Measurements from ENCODE around the gene F7.

Gene F7

DNA sequence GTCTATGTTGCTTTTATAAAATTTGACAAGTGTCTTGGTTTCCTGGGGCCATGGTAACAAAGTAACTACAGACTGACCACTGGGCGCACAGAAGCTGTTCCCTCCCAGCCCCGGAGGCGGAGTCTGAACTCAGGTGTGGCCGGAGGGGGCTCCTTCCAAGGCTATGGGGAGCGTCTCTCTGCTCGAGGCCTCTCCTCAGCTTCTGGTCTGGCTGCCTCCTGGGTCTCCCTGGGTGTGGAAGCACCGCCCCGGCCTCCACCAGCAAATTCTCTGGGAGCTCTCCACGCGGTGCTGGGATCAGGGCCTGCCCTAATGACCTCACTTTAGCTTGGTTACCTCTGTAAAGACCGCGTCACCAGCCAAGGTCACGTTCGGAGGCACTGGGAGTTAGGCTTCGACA, 45.7 kb upstream of the F7 start:
- Histone ChIP-seq H3K4me3 (ENCODE audit: low read depth, low read length) (no peak overlapping the region), H3K27me3 (replicated peaks) (no peaks in the 10 kb centered on the region), H3K36me3 (replicated peaks) (no peaks in the 10 kb centered on the region), H3K27ac (no peak overlapping the region)
- in situ Hi-C loops (cut with HindIII; ENCODE audit: low pct_ligation_motif_present, low sequenced_read_pairs) = no loop called here
- DNase-seq = no peak
- TF ChIP-seq CTCF (IDR thresholded peaks at IDR 0.05; ENCODE audit: low read depth, low read length, missing control alignments) = no peak

GRCh38 chr13:113060557-113061270, 44.9 kb upstream of the F7 start:
- DNase-seq = no peak
- Histone ChIP-seq H3K27me3 (replicated peaks) (peaks cover 3% of the 10 kb centered on the region), H3K27ac (no peak overlapping the region), H3K36me3 (replicated peaks) (no peaks in the 10 kb centered on the region), H3K4me3 (ENCODE audit: low read depth, low read length) (no peak overlapping the region)
- in situ Hi-C loops (cut with HindIII; ENCODE audit: low pct_ligation_motif_present, low sequenced_read_pairs) = no loop called here
- no peak for TF ChIP-seq CTCF (IDR thresholded peaks at IDR 0.05; ENCODE audit: low read depth, low read length, missing control alignments)

- no peak for DNase-seq
- Histone ChIP-seq H3K36me3 (replicated peaks) (no peaks in the 10 kb centered on the region), H3K27ac (no peak overlapping the region), H3K27me3 (replicated peaks) (peaks cover 3% of the 10 kb centered on the region), H3K4me3 (ENCODE audit: low read depth, low read length) (no peak overlapping the region)
- in situ Hi-C loops (cut with HindIII; ENCODE audit: low pct_ligation_motif_present, low sequenced_read_pairs) = no loop called here
- no peak for TF ChIP-seq CTCF (IDR thresholded peaks at IDR 0.05; ENCODE audit: low read depth, low read length, missing control alignments)
Measured at GRCh38 chr13:113061271-113061625, 44.3 kb upstream of the F7 start.

GRCh38 chr13:113061796-113062425, 43.7 kb upstream of the F7 start:
- H3K4me3 ChIP-seq (ENCODE audit: low read depth, low read length) = no peak overlapping the region
- no peak for TF ChIP-seq CTCF (IDR thresholded peaks at IDR 0.05; ENCODE audit: low read depth, low read length, missing control alignments)
- H3K27ac ChIP-seq = no peak overlapping the region
- no peak for DNase-seq
- in situ Hi-C loops (cut with HindIII; ENCODE audit: low pct_ligation_motif_present, low sequenced_read_pairs) = no loop called here
- H3K36me3 ChIP-seq (replicated peaks) = no peaks in the 10 kb centered on the region
- H3K27me3 ChIP-seq (replicated peaks) = peaks cover 3% of the 10 kb centered on the region

DNA sequence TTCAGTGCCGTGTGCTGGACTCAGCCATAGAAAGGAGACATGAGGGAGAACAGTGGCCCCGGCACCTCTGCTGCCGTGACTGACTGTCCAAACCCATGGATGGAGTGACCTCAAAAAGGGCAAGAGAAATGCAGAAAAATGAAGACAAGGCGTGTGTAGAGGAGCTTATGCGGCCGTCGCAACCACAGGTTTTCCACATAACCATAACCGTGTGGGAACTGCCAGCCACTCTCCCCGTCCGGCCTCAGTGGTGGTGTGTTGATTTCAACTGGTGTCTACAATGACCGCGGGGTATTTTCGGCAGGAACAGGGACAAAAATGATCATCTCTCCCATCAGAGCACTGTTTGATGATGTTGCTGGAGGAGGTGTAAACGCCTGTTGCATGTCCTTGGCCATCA, 42.9 kb upstream of the F7 start:
- DNase-seq = no peak
- Histone ChIP-seq H3K27ac (no peak overlapping the region), H3K27me3 (replicated peaks) (peaks cover 3% of the 10 kb centered on the region), H3K36me3 (replicated peaks) (no peaks in the 10 kb centered on the region), H3K4me3 (ENCODE audit: low read depth, low read length) (no peak overlapping the region)
- TF ChIP-seq CTCF (IDR thresholded peaks at IDR 0.05; ENCODE audit: low read depth, low read length, missing control alignments) = no peak
- in situ Hi-C loops (cut with HindIII; ENCODE audit: low pct_ligation_motif_present, low sequenced_read_pairs) = no loop called here

GRCh38 chr13:113063091-113063491, 42.5 kb upstream of the F7 start:
- Histone ChIP-seq H3K27me3 (replicated peaks) (peaks cover 3% of the 10 kb centered on the region), H3K36me3 (replicated peaks) (no peaks in the 10 kb centered on the region), H3K27ac (no peak overlapping the region), H3K4me3 (ENCODE audit: low read depth, low read length) (no peak overlapping the region)
- TF ChIP-seq CTCF (IDR thresholded peaks at IDR 0.05; ENCODE audit: low read depth, low read length, missing control alignments) = no peak
- DNase-seq = no peak
- in situ Hi-C loops (cut with HindIII; ENCODE audit: low pct_ligation_motif_present, low sequenced_read_pairs) = no loop called here

All from brain microvascular endothelial cell (primary cell).